ENCODE data around the gene F13A1. TPM values are rescaled to one million over a fixed set of nuclear protein-coding genes. Genes with fewer than 3 reads are reported as not detected.

F13A1 gene
- polyA plus RNA-seq, 1 of the 3 experiments (the other 2 are of a cell fraction): not detected

DNA sequence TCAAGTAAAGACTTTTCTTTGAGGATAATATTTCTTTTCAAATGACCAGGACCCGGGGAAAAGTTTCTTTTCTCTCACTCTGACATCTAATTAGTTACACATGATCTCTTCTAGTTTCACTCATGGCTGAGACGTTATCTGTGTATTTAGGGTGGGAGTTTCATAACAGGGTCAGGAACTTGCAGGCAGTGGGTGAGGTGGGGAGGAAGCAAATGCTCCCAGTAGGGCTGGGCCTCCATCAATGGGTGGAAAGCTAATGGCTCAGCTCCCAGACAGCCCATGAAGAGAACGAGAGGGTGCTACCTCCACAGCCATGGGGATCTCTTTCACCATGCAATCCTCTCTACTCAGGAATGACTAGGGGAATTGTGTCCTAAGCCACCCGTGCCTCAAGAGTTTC lies 119.3 kb downstream of the F13A1 start:
- H3K36me3 ChIP-seq (replicated peaks in 1 of 2; ENCODE audit: control insufficient read depth in 1 of 2, insufficient read depth in 2 of 2, low read length in 1 of 2): no peaks in the 10 kb centered on the region
- whole genome bisulfite sequencing (ENCODE audit: low lambda C conversion rate): under 1% methylated on average over 4 of the region's 4 CpGs
- no peaks in the 10 kb centered on the region for H3K9me2 ChIP-seq
- H3K9ac ChIP-seq: no peak overlapping the region
- no peaks in the 10 kb centered on the region for H3F3A ChIP-seq (replicated peaks; ENCODE audit: insufficient read depth)
- TF ChIP-seq RFX5 (IDR thresholded peaks at IDR 0.05; ENCODE audit: low read length) (no peak), CHD2 (IDR thresholded peaks at IDR 0.05; ENCODE audit: low read length, partially characterized antibody) (no peak)
- TF ChIP-seq, protein P1, sequence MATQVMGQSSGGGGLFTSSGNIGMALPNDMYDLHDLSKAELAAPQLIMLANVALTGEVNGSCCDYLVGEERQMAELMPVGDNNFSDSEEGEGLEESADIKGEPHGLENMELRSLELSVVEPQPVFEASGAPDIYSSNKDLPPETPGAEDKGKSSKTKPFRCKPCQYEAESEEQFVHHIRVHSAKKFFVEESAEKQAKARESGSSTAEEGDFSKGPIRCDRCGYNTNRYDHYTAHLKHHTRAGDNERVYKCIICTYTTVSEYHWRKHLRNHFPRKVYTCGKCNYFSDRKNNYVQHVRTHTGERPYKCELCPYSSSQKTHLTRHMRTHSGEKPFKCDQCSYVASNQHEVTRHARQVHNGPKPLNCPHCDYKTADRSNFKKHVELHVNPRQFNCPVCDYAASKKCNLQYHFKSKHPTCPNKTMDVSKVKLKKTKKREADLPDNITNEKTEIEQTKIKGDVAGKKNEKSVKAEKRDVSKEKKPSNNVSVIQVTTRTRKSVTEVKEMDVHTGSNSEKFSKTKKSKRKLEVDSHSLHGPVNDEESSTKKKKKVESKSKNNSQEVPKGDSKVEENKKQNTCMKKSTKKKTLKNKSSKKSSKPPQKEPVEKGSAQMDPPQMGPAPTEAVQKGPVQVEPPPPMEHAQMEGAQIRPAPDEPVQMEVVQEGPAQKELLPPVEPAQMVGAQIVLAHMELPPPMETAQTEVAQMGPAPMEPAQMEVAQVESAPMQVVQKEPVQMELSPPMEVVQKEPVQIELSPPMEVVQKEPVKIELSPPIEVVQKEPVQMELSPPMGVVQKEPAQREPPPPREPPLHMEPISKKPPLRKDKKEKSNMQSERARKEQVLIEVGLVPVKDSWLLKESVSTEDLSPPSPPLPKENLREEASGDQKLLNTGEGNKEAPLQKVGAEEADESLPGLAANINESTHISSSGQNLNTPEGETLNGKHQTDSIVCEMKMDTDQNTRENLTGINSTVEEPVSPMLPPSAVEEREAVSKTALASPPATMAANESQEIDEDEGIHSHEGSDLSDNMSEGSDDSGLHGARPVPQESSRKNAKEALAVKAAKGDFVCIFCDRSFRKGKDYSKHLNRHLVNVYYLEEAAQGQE (IDR thresholded peaks at IDR 0.05; ENCODE audit: low read depth, low read length): no peak
- H3K4me1 ChIP-seq (ENCODE audit: control insufficient read depth in 1 of 2, insufficient read depth in 2 of 2, low read depth in 1 of 2, low read length in 1 of 2): no peaks in the 10 kb centered on the region
- DNase-seq: no peak
- POLR2A ChIA-PET: no interaction called here
- H3K4me2 ChIP-seq: no peak overlapping the region
- H3K27ac ChIP-seq (ENCODE audit: low read depth in 2 of 2, low read length in 1 of 2): no peak overlapping the region
- no peak overlapping the region for H3K4me3 ChIP-seq (ENCODE audit: low read depth in 2 of 2, low read length in 1 of 2)
- CTCF ChIA-PET: no interaction called here
- no peaks in the 10 kb centered on the region for H3K79me2 ChIP-seq (ENCODE audit: insufficient read depth)
- H4K20me1 ChIP-seq (ENCODE audit: insufficient read depth): no peaks in the 10 kb centered on the region
- H3K27me3 ChIP-seq (ENCODE audit: insufficient read depth): no peaks in the 10 kb centered on the region
- no peak overlapping the region for H2AFZ ChIP-seq (ENCODE audit: low read depth)
- no peaks in the 10 kb centered on the region for H3K9me3 ChIP-seq

DNA sequence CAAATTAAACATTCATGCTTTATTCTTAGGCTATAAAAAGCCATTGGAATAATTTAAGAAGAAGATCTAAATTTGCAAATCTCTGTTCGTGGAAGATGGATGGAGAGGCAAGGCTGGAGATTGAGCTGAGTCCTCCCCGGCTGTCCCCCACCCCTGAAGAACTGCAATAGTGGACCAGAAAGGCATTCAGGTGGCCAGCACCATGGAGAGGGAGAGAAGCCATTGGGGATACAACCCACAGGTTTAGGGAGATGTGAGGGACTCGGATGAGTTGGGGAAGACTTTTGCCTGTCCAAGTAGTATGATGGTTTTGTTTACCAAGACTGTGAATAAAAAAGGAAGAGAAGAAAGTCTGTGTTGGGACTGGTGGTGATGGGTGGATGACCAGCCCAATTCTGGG lies 120.8 kb downstream of the F13A1 start:
- Histone ChIP-seq H3F3A (replicated peaks; ENCODE audit: insufficient read depth) (no peaks in the 10 kb centered on the region), H3K9ac (no peak overlapping the region), H3K27me3 (ENCODE audit: insufficient read depth) (no peaks in the 10 kb centered on the region), H3K4me2 (no peak overlapping the region), H3K9me2 (no peaks in the 10 kb centered on the region), H3K9me3 (no peaks in the 10 kb centered on the region), H2AFZ (ENCODE audit: low read depth) (no peak overlapping the region), H3K4me1 (ENCODE audit: control insufficient read depth in 1 of 2, insufficient read depth in 2 of 2, low read depth in 1 of 2, low read length in 1 of 2) (no peaks in the 10 kb centered on the region), H3K4me3 (ENCODE audit: low read depth in 2 of 2, low read length in 1 of 2) (no peak overlapping the region), H3K79me2 (ENCODE audit: insufficient read depth) (no peaks in the 10 kb centered on the region), H4K20me1 (ENCODE audit: insufficient read depth) (no peaks in the 10 kb centered on the region), H3K36me3 (replicated peaks in 1 of 2; ENCODE audit: control insufficient read depth in 1 of 2, insufficient read depth in 2 of 2, low read length in 1 of 2) (no peaks in the 10 kb centered on the region), H3K27ac (ENCODE audit: low read depth in 2 of 2, low read length in 1 of 2) (no peak overlapping the region)
- 2% methylated on average over 3 of the region's 3 CpGs for WGBS (ENCODE audit: low lambda C conversion rate)
- no peak for DNase-seq
- POLR2A ChIA-PET: no interaction called here
- TF ChIP-seq, protein P1 (IDR thresholded peaks at IDR 0.05; ENCODE audit: low read depth, low read length): peak; percentile 68; the same call in 1 of the 2 replicates
- TF ChIP-seq, protein P2, sequence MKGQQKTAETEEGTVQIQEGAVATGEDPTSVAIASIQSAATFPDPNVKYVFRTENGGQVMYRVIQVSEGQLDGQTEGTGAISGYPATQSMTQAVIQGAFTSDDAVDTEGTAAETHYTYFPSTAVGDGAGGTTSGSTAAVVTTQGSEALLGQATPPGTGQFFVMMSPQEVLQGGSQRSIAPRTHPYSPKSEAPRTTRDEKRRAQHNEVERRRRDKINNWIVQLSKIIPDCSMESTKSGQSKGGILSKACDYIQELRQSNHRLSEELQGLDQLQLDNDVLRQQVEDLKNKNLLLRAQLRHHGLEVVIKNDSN (IDR thresholded peaks at IDR 0.05; ENCODE audit: borderline replicate concordance, low read depth): no peak
- TF ChIP-seq ELF1 (IDR thresholded peaks at IDR 0.05): no peak
- CTCF ChIA-PET: no interaction called here

Data from SK-N-SH (cell line).